ENCODE results near the gene CASP6. TPM values are rescaled to one million over a fixed set of nuclear protein-coding genes. Genes with fewer than 3 reads are reported as not detected.

CASP6 gene
- total RNA-seq, 1 experiment from 2014 or later: 22.4 TPM

- ChIA-PET POLR2A (ENCODE audit: unreplicated experiment) (no interaction called here), CTCF (interaction anchor here (0.6 kb wide), 1 partner anchor 43 kb away, joined by 3 read pairs; no protein-coding TSS in a partner anchor)
- Histone ChIP-seq H3K27me3 (ENCODE audit: insufficient read depth, low read depth) (no peaks in the 10 kb centered on the region), H3F3A (ENCODE audit: insufficient read depth, low read depth) (no peaks in the 10 kb centered on the region), H3K36me3 (ENCODE audit: low read depth) (no peaks in the 10 kb centered on the region), H3K4me2 (no peak overlapping the region), H4K20me1 (ENCODE audit: insufficient read depth) (no peaks in the 10 kb centered on the region), H3K9me2 (ENCODE audit: insufficient read depth) (no peaks in the 10 kb centered on the region), H3K4me3 (no peak overlapping the region), H3K4me1 (replicated peaks; ENCODE audit: insufficient read depth) (no peaks in the 10 kb centered on the region), H3K9me3 (ENCODE audit: insufficient read depth, low read depth) (no peaks in the 10 kb centered on the region), H3K79me2 (ENCODE audit: low read depth) (no peaks in the 10 kb centered on the region), H3K27ac (no peak overlapping the region), H2AFZ (no peak overlapping the region)
- no peak for TF ChIP-seq CTCF (conservative IDR thresholded peaks at IDR 0.05)
- no peak for TF ChIP-seq EZH2 (IDR thresholded peaks at IDR 0.05; ENCODE audit: low read depth)
- DNase-seq: no peak
- intact Hi-C loops (cut with micrococcal nuclease; ENCODE audit: unreplicated experiment): no loop called here
- no TSS peak for BruUV-seq (replicated peaks)
These were observed 40.5 kb downstream of the CASP6 start for GRCh38 chr4:109662771-109663170.

- H3K4me3 ChIP-seq: no peak overlapping the region
- no peaks in the 10 kb centered on the region for H3F3A ChIP-seq (ENCODE audit: insufficient read depth, low read depth)
- no peaks in the 10 kb centered on the region for H3K27me3 ChIP-seq (ENCODE audit: insufficient read depth, low read depth)
- no peaks in the 10 kb centered on the region for H3K4me1 ChIP-seq (replicated peaks; ENCODE audit: insufficient read depth)
- intact Hi-C loops (cut with micrococcal nuclease; ENCODE audit: unreplicated experiment): no loop called here
- H4K20me1 ChIP-seq (ENCODE audit: insufficient read depth): no peaks in the 10 kb centered on the region
- DNase-seq: no peak
- CTCF ChIA-PET: no interaction called here
- no peak for TF ChIP-seq EZH2 (IDR thresholded peaks at IDR 0.05; ENCODE audit: low read depth)
- no peak for TF ChIP-seq CTCF (conservative IDR thresholded peaks at IDR 0.05)
- POLR2A ChIA-PET (ENCODE audit: unreplicated experiment): no interaction called here
- no peak overlapping the region for H3K4me2 ChIP-seq
- no peak overlapping the region for H2AFZ ChIP-seq
- no peaks in the 10 kb centered on the region for H3K9me3 ChIP-seq (ENCODE audit: insufficient read depth, low read depth)
- H3K9me2 ChIP-seq (ENCODE audit: insufficient read depth): no peaks in the 10 kb centered on the region
- no TSS peak for BruUV-seq (replicated peaks)
- no peaks in the 10 kb centered on the region for H3K36me3 ChIP-seq (ENCODE audit: low read depth)
- H3K79me2 ChIP-seq (ENCODE audit: low read depth): no peaks in the 10 kb centered on the region
- H3K27ac ChIP-seq: no peak overlapping the region
These were observed 41.1 kb downstream of the CASP6 start for GRCh38 chr4:109662116-109662515.

GRCh38 chr4:109658871-109659410 is 44.3 kb downstream of the CASP6 start:
- no peak overlapping the region for H3K4me3 ChIP-seq
- no peak overlapping the region for H3K27ac ChIP-seq
- ChIA-PET POLR2A (ENCODE audit: unreplicated experiment) (no interaction called here), CTCF (interaction anchor here (0.7 kb wide), 1 partner anchor 234 kb away, joined by 3 read pairs; no protein-coding TSS in a partner anchor)
- TF ChIP-seq CTCF (conservative IDR thresholded peaks at IDR 0.05) (no peak), EZH2 (IDR thresholded peaks at IDR 0.05; ENCODE audit: low read depth) (no peak)
- H4K20me1 ChIP-seq (ENCODE audit: insufficient read depth): no peaks in the 10 kb centered on the region
- no peaks in the 10 kb centered on the region for H3K4me1 ChIP-seq (replicated peaks; ENCODE audit: insufficient read depth)
- H3F3A ChIP-seq (ENCODE audit: insufficient read depth, low read depth): no peaks in the 10 kb centered on the region
- H3K36me3 ChIP-seq (ENCODE audit: low read depth): no peaks in the 10 kb centered on the region
- no peak for DNase-seq
- no peaks in the 10 kb centered on the region for H3K27me3 ChIP-seq (ENCODE audit: insufficient read depth, low read depth)
- no peak overlapping the region for H3K4me2 ChIP-seq
- no peaks in the 10 kb centered on the region for H3K9me2 ChIP-seq (ENCODE audit: insufficient read depth)
- intact Hi-C loops (cut with micrococcal nuclease; ENCODE audit: unreplicated experiment): no loop called here
- H2AFZ ChIP-seq: no peak overlapping the region
- no peaks in the 10 kb centered on the region for H3K9me3 ChIP-seq (ENCODE audit: insufficient read depth, low read depth)
- BruUV-seq (replicated peaks): no TSS peak
- H3K79me2 ChIP-seq (ENCODE audit: low read depth): no peaks in the 10 kb centered on the region
